Measurements from ENCODE around the gene ANKRD28.

DNA sequence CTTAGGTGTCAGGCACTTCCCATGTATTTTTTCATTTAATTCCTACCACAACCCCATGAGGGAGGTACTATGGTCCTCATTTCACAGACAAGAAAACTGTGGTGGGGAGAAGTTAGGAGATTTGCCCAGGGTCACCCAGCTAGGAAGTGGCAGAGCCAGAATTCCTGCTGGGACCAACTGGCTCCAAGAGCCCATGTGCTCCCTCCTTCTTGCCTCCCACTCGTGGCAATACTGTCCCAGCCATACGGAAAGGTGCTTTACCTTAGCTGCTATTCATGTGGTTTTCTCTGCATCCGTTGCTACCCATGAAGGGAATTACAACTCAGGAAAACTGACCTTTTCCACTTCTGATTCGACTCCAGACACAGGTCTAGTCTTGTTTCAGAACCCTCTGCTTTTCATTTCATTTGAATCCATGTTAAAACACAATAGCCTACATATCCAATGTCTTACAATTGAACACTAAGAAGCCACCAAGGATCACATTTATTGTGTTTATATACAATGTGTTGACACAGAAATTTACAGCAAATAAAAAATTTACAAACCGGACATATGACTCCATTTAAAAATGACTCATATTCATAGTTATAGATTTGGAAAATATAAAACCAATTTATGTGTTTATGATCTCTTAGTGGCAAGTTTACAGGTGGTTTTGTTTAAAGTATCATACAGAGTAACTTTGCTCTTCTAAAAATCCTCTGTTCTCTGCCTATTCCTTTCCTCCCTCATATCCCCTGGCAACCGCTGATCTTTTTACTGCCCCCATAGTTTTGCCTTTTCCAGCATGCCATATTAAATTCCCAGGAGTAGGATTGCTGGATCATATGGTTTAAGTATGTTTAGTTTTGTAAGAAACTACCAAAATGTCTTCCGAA, 137.5 kb downstream of the ANKRD28 start:
- TF ChIP-seq, protein P1, sequence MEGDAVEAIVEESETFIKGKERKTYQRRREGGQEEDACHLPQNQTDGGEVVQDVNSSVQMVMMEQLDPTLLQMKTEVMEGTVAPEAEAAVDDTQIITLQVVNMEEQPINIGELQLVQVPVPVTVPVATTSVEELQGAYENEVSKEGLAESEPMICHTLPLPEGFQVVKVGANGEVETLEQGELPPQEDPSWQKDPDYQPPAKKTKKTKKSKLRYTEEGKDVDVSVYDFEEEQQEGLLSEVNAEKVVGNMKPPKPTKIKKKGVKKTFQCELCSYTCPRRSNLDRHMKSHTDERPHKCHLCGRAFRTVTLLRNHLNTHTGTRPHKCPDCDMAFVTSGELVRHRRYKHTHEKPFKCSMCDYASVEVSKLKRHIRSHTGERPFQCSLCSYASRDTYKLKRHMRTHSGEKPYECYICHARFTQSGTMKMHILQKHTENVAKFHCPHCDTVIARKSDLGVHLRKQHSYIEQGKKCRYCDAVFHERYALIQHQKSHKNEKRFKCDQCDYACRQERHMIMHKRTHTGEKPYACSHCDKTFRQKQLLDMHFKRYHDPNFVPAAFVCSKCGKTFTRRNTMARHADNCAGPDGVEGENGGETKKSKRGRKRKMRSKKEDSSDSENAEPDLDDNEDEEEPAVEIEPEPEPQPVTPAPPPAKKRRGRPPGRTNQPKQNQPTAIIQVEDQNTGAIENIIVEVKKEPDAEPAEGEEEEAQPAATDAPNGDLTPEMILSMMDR (IDR thresholded peaks at IDR 0.05), result no peak
- TF ChIP-seq POLR2A (IDR thresholded peaks at IDR 0.05), result no peak

All from uterus (tissue), 2 donors.